Measurements from ENCODE around the gene KIRREL3.

DNA sequence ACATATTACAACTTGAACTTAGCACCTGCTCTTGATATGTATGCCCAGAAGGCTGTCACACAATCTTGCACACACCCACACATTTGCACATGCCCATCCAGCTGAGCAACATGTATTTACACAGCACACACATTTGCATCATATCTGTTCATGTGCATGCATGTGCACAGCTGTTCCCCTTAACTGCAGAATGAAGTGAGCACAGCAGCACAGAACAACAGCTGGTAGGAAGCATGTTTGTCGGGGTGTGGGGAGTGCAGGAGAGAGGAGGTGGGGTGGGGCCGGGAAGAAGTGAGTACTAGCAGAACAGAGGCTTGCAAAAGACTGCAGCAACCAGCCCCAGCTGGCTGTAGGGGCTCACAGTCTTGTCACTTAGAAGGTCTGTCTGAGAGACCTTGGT, 296.5 kb downstream of the KIRREL3 start:
- TF ChIP-seq, protein P1, sequence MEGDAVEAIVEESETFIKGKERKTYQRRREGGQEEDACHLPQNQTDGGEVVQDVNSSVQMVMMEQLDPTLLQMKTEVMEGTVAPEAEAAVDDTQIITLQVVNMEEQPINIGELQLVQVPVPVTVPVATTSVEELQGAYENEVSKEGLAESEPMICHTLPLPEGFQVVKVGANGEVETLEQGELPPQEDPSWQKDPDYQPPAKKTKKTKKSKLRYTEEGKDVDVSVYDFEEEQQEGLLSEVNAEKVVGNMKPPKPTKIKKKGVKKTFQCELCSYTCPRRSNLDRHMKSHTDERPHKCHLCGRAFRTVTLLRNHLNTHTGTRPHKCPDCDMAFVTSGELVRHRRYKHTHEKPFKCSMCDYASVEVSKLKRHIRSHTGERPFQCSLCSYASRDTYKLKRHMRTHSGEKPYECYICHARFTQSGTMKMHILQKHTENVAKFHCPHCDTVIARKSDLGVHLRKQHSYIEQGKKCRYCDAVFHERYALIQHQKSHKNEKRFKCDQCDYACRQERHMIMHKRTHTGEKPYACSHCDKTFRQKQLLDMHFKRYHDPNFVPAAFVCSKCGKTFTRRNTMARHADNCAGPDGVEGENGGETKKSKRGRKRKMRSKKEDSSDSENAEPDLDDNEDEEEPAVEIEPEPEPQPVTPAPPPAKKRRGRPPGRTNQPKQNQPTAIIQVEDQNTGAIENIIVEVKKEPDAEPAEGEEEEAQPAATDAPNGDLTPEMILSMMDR (IDR thresholded peaks at IDR 0.05; ENCODE audit: insufficient read depth, low read length, poor library complexity, severe bottlenecking): no peak
- no peak for TF ChIP-seq EZH2phosphoT487 (conservative IDR thresholded peaks at IDR 0.05; ENCODE audit: low read length)

Measured in SU-DHL-6 (cell line).